Fibroblast of lung (primary cell): ENCODE results near the gene TCF4. TPM values are rescaled to one million over a fixed set of nuclear protein-coding genes. Genes with fewer than 3 reads are reported as not detected.

Experiments used
- DNase-seq, 2 donors: peaks; one replicate each; pipeline versions ENCODE4 v3.0.0 to v3.0.0-alpha.2; 2010; ENCODE audit warnings: low read depth in 2 of 2
- H2AFZ ChIP-seq: 2 replicates; pipeline ENCODE4 v1.5.1; 2012; ENCODE audit warnings: low read length, control low read depth, inconsistent platforms
- H3K27ac ChIP-seq: 2 replicates; pipeline ENCODE4 v1.5.1; 2011; ENCODE audit warnings: low read length, control low read depth; ENCODE audit not compliant: insufficient read depth
- H3K27me3 ChIP-seq: 2 replicates; pipeline ENCODE4 v1.5.1; 2011; ENCODE audit warnings: mild to moderate bottlenecking, low read length; ENCODE audit not compliant: control insufficient read depth, insufficient read depth
- H3K36me3 ChIP-seq: 2 replicates; pipeline ENCODE4 v1.5.1; 2011; ENCODE audit warnings: low read length; ENCODE audit not compliant: control insufficient read depth, insufficient read depth
- H3K4me1 ChIP-seq: 2 replicates; pipeline ENCODE4 v1.5.1; 2011; ENCODE audit warnings: low read length; ENCODE audit not compliant: control insufficient read depth, insufficient read depth; ENCODE audit errors: extremely low read depth
- H3K4me2 ChIP-seq: 2 replicates; pipeline ENCODE4 v1.5.1; 2011; ENCODE audit warnings: low read length, control low read depth; ENCODE audit not compliant: insufficient read depth; ENCODE audit errors: extremely low read depth
- H3K4me3 ChIP-seq, 4 experiments: fragments of 200-600 bp in 1 of 4; sonication (generic) in 1 of 4; replicated peaks in 1 of 4; 2 replicates each; pipeline ENCODE4 v1.5.1; 2011 to 2016; ENCODE audit warnings: low read length in 4 of 4, low read depth in 3 of 4, mild to moderate bottlenecking in 3 of 4, control low read depth in 2 of 4, inconsistent platforms in 1 of 4, mixed read lengths in 1 of 4; ENCODE audit not compliant: insufficient read depth in 1 of 4; ENCODE audit errors: control extremely low read depth in 1 of 4
- H3K79me2 ChIP-seq: 2 replicates; pipeline ENCODE4 v1.5.1; 2012; ENCODE audit warnings: mild to moderate bottlenecking, low read length, inconsistent platforms; ENCODE audit not compliant: control insufficient read depth, insufficient read depth
- H3K9ac ChIP-seq: 2 replicates; pipeline ENCODE4 v1.5.1; 2011; ENCODE audit warnings: mild to moderate bottlenecking, low read length, control low read depth; ENCODE audit not compliant: insufficient read depth
- H3K9me3 ChIP-seq: 2 replicates; pipeline ENCODE4 v1.5.1; 2012; ENCODE audit warnings: low read depth, low read length; ENCODE audit not compliant: control insufficient read depth, insufficient read depth
- H4K20me1 ChIP-seq: 2 replicates; pipeline ENCODE4 v1.5.1; 2011; ENCODE audit warnings: low read length; ENCODE audit not compliant: control insufficient read depth, insufficient read depth; ENCODE audit errors: extremely low read depth
- CTCF ChIP-seq, 2 donors: IDR thresholded peaks in 1 of 2; conservative IDR thresholded peaks in 1 of 2; 1 replicate in 1 of 2; 2 replicates in 1 of 2; pipeline ENCODE4 v1.5.1; 2011 to 2012; ENCODE audit warnings: low read length in 2 of 2, control low read depth in 1 of 2, inconsistent platforms in 1 of 2, low read depth in 1 of 2, mild to moderate bottlenecking in 1 of 2
- EZH2 ChIP-seq: IDR thresholded peaks from 2 replicates; pipeline ENCODE4 v1.5.1; 2012; ENCODE audit warnings: low read length, control low read depth, mild to moderate bottlenecking; ENCODE audit errors: missing control alignments
- polyA plus RNA-seq, 2 donors: library from polyadenylated mRNA; depleted of rRNA in 1 of 2; stranded (reverse) in 1 of 2; unstranded in 1 of 2; fragments of >200 nt; gene quantifications; 2 replicates each; pipeline ENCODE4 v1.2.1, GENCODE V29; 2011 to 2012; ENCODE audit warnings: missing spikeins in 1 of 2
- total RNA-seq: library from RNA; depleted of rRNA; stranded (reverse); fragments of >200 nt; gene quantifications from 2 replicates; pipeline ENCODE4 v1.2.1, GENCODE V29; 2014

The TCF4 gene
- total and polyA plus RNA-seq, 2 donors (not counting 1 experiment from before 2014, with no cell fraction given) = 48.9 to 57.6 TPM

- Histone ChIP-seq H3K4me3 (no peak overlapping the region), H3K4me2 (no peak overlapping the region), H3K9me3 (no peaks in the 10 kb centered on the region), H3K9ac (no peak overlapping the region), H3K27me3 (no peaks in the 10 kb centered on the region), H3K79me2 (no peaks in the 10 kb centered on the region), H3K4me1 (no peaks in the 10 kb centered on the region), H3K27ac (no peak overlapping the region), H3K36me3 (no peaks in the 10 kb centered on the region), H2AFZ (no peak overlapping the region), H4K20me1 (no peaks in the 10 kb centered on the region)
- TF ChIP-seq CTCF (conservative IDR thresholded peaks at IDR 0.05 in 1 of 2, IDR thresholded peaks at IDR 0.05 in 1 of 2; ENCODE audit: low read depth in 1 of 2, low read length in 2 of 2) (no peak), EZH2 (no peak)
- no peak for DNase-seq
Measured at GRCh38 chr18:55543130-55543704, 44.8 kb downstream of the TCF4 start.

- H3K36me3 ChIP-seq = no peaks in the 10 kb centered on the region
- H3K4me1 ChIP-seq = no peaks in the 10 kb centered on the region
- no peaks in the 10 kb centered on the region for H4K20me1 ChIP-seq
- no peak overlapping the region for H3K4me2 ChIP-seq
- no peaks in the 10 kb centered on the region for H3K79me2 ChIP-seq
- TF ChIP-seq CTCF (conservative IDR thresholded peaks at IDR 0.05 in 1 of 2, IDR thresholded peaks at IDR 0.05 in 1 of 2; ENCODE audit: low read depth in 1 of 2, low read length in 2 of 2) (no peak), EZH2 (no peak)
- H3K9me3 ChIP-seq = no peaks in the 10 kb centered on the region
- no peak overlapping the region for H3K9ac ChIP-seq
- H3K27ac ChIP-seq = no peak overlapping the region
- H3K4me3 ChIP-seq = no peak overlapping the region
- no peak for DNase-seq
- H3K27me3 ChIP-seq = no peaks in the 10 kb centered on the region
- H2AFZ ChIP-seq = no peak overlapping the region
Measured at GRCh38 chr18:55541571-55541970, 46.4 kb downstream of the TCF4 start.

- Histone ChIP-seq H3K4me1 (no peaks in the 10 kb centered on the region), H3K4me2 (no peak overlapping the region), H2AFZ (no peak overlapping the region), H3K79me2 (no peaks in the 10 kb centered on the region), H3K9ac (no peak overlapping the region), H3K27ac (no peak overlapping the region), H3K27me3 (no peaks in the 10 kb centered on the region), H4K20me1 (no peaks in the 10 kb centered on the region), H3K36me3 (no peaks in the 10 kb centered on the region), H3K9me3 (no peaks in the 10 kb centered on the region), H3K4me3 (no peak overlapping the region)
- DNase-seq = peak; percentile 41 to 74
- TF ChIP-seq CTCF (conservative IDR thresholded peaks at IDR 0.05 in 1 of 2, IDR thresholded peaks at IDR 0.05 in 1 of 2; ENCODE audit: low read depth in 1 of 2, low read length in 2 of 2) (no peak), EZH2 (no peak)
Measured at GRCh38 chr18:55539240-55539639, 48.8 kb downstream of the TCF4 start.
